Limb (tissue), 2 donors: ENCODE measurements around the gene SLC6A19.

Source experiments
- DNase-seq, 2 donors: peaks; one replicate each; pipeline ENCODE4 v3.0.0-alpha.2; 2016; ENCODE audit errors: extremely low spot score in 2 of 2

SLC6A19 gene

GRCh38 chr5:1180096-1180495, 21.3 kb upstream of the SLC6A19 start:
- DNase-seq, result no peak

DNA sequence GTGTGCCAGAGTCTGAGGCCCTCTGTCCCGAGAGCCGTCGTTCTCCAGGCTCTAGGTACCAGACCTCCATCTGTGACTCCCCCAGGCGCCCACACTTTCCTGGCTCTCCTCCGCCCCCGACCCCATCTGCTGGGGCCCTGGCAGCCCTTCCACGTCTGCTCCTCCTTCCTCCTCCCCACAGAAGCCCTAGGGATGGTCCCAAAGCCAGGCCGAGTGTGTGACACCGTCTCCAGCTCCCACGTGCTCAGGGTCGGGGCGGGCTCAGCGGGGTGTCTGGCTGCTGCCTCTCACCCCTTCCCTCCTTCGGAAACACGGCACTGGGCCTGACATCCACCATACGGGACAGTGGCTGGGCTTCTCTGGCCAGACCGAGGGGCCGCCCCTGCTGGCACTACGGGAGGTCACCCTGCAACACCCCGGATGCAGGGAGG, 20.5 kb upstream of the SLC6A19 start:
- DNase-seq, result no peak

GRCh38 chr5:1181451-1182359, 19.7 kb upstream of the SLC6A19 start:
- DNase-seq, result no peak

DNA sequence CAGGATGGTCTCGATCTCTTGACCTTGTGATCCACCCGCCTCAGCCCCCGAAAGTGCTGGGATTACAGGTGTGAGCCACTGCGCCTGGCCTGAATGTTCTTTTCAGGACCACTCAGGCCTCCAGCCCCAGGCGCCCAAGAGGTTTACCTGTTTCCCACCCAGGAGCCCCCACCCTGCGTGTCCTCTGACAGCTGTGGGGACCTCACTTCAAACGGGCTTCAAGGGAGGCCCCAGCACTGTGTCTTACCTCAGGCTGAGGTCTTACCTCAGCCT, 19.1 kb upstream of the SLC6A19 start:
- no peak for DNase-seq

DNA sequence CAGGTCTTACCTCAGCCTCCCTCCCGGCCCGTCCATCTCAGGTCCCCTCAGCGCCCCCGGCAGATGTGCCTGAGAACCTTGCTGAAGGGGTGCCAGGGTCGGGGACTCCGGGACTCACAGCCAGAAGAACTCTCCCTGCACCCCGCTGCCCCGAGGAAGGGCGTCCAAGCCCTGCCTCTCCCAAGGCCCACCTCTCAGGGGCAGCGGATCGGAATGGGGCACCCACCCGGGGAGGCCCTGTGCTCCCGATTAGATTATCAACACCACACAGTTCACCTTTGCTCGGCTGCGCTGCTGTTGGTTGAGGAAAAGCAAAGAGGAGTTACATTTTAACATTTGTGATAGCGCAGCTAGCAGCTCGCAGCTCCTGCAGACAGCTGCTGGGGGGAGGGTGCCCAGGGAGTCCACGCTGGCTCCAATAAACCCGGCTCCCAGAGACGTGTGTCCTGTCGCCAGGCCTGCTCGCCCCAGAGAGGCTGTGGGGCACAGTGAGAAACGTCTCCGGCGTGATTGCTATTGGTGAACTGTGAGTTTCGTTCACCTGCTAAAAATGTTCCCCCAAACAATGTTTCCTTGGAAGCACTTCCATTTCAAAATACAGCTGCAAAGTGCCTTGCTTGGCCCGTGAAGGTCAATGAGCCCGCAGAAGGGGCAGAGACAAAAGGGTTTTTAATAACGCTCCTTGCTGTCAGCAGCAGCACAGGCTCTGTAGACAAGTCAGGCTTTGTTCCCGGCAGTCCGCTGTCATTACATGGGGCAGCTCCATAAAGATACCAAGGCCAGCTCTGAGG, 18.6 kb upstream of the SLC6A19 start:
- DNase-seq, result no peak

- no peak for DNase-seq
Observed at GRCh38 chr5:1183424-1184162, 17.8 kb upstream of the SLC6A19 start.

DNA sequence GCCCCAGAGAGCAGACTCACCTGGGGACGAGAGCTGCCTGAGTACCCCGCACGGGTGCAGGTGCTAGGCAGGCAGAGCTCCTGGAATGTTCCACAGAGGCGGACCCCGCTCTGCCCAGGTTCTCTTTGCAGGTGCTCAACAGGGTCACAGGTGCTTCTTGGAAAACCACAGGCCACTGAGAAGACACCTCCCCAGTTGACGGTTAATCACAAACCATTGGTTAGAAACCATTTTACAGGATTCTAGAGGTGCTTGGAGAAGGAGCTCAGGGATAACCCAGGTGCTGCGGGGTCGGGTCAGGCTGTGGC, 17.3 kb upstream of the SLC6A19 start:
- no peak for DNase-seq

- no peak for DNase-seq
Observed at GRCh38 chr5:1184481-1184880, 16.9 kb upstream of the SLC6A19 start.

GRCh38 chr5:1185038-1185627, 16.3 kb upstream of the SLC6A19 start:
- DNase-seq, result no peak

DNA sequence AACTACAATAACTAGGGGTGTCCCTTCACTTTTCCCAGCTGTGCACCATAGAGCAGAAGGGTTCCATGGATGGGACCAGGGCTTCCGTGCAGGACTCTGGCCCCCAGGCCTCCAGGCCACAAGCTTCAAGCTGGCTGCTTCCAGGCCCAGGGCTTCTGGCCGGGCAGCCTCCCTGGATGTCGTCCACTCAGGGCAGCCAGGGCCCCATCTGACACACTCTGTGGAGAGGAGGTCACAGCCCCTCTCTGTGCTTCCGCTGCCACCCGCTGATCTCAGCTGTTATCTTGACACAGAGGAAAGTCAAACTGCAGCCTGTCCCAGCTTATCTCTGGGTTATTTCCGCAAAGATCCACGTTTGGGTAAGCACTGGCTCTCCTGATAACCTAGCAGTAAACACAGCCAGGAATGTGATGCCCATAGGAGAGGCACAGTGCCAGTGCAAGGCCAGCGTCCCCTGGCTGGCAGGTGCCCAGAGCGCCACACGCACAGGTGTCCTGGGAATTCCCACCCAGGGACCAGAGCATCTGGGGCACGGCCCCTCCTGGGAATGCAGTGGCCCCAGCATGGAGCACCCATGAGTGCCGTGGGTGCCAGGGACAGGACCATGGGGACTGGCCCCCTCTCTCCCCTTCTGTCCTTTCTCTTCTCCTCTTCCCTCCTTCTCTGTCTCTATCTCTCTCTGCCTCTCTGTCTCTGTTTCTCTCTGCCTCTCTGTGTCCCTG, 15.6 kb upstream of the SLC6A19 start:
- DNase-seq, result no peak

GRCh38 chr5:1186351-1187233, 14.8 kb upstream of the SLC6A19 start:
- no peak for DNase-seq

DNA sequence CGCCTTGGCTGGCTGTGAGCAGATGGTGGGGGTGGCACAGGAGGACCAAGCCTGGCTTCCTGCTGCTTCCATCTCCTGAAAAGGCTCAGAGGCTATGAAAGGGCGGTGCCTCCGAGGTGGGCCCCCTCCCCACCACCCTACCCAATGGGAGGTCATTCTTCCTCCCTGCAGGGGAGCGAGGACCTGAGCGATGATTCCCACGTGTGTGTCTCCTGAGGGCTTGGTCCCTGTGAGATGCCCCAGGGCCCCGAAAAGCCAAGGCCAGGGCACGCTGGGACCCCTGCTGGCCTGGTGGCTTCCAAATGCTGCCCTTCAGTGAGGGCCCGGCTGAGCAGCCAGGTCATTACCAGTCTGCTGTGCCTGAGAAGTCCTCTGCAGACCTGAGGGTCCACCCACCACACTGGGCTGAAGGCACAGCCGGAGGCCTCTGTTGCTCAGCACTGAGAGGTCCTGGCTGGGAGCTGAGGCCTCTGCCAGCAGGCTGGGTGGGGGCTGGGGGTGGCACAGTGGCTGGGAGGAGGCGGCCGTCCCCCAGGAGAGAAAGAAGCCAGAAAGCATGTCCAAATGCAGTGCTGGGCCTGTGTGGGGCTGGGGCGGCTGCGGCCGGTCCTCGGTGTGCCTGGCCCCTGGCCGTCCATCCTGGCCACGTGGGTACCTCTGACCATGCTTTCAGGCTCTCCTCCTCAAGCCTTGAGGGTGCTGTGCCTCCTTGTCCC, 14.0 kb upstream of the SLC6A19 start:
- DNase-seq, result no peak

GRCh38 chr5:1187950-1188334, 13.5 kb upstream of the SLC6A19 start:
- DNase-seq, result no peak

DNA sequence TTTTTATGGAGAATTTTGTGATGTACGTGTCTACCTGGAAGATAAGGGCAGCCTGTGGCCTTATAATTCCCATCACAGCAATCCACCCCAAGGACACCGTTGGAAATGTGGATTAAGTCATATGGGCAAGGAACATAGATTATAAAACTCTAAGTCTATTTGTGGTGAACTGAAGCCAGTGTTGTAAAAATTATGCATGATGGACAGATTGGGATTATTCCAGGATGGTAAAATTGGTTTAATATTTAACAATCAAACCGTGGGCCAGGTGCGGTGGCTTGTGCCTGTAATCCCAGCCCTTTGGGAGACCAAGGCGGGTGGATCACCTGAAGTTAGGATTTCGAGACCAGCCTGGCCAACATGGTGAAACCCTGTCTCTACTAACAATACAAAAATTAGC, 12.9 kb upstream of the SLC6A19 start:
- DNase-seq, result no peak

DNA sequence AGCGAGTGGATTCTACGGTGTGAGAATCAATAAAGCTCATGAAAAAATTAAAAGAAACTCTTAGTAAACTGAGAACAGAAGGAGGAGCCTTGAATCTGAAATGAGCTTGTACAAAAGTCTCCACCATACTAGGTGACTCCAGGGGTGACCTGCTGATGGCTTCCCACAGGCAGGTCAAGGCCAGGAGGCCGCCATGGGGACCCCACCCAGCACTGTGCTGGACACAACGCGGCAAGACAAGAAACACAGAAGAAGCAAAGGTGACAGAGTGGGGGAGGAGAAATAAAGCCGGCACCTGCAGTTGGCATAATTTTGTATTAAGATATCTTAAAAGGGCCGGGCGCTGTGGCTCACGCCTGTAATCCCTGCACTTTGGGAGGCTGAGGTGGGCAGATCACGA, 12.1 kb upstream of the SLC6A19 start:
- DNase-seq, result no peak

- DNase-seq, result no peak
Observed at GRCh38 chr5:1190278-1190677, 11.1 kb upstream of the SLC6A19 start.

- DNase-seq, result no peak
Observed at GRCh38 chr5:1190837-1191239, 10.6 kb upstream of the SLC6A19 start.

DNA sequence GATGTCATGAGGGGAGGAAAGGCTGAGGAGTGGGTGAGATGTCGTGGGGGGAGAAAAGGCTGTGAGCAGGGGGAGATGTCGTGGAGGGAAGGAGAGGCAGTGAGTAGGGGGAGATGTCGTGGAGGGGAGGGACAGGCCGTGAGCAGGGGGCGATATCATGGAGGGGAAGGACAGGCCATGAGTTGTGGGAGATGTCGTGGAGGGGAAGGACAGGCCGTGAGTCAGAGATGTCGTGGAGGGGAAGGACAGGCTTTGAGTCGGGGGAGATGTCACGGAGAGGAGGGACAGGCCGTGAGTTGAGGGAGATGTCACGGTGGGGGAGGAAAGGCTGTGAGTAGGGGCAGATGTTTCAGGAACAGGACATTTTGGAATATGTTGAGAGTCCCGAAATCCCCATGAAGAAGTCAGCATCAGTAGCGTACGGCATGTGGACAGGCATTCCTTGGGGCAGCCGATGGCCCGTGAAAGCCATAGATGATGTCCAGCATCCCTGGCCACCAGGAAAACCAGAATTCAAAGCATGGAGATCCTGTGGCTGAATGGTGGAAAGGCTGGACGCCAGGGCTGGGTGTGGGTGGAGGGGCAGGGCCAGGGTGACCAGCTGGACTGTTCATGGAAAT, 8.3 kb upstream of the SLC6A19 start:
- DNase-seq, result no peak

DNA sequence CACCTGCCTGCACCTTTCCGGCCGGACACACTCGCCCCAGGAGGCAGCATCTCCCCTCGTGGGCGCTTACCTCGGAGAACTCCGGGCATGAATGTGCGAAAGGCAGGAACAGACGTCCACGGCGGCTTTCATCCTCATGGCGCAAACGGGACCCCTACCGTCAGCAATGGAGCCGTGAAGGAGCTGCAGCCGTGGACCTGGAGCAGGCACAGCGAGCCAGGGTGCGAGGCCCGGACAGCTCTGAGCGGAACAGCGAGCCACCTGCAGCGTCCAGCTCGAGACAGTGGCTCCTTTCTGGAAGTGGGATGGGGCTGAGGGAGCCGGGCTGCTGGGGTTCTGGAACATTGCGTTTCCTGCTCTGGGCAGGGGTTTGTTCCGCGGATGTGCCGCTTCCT, 7.8 kb upstream of the SLC6A19 start:
- no peak for DNase-seq
